GM18511 (cell line): ENCODE data around the gene MAN1A1.
"Not testable (repeated sequence)": the region's sequence is repeated elsewhere in the genome, so short reads cannot be mapped to it uniquely, and the experiment has no call there.

Experiments
- ATAC-seq: cut with Tn5 transposase; IDR thresholded peaks from one replicate; pipeline ENCODE4 v1.9.1; 2021; ENCODE audit warnings: mild to moderate bottlenecking, moderate library complexity; ENCODE audit not compliant: unreplicated experiment

MAN1A1 gene

GRCh38 chr6:119308048-119308570 lies 41.5 kb downstream of the MAN1A1 start:
- ATAC-seq: no peak

- no peak for ATAC-seq
Observed at GRCh38 chr6:119307056-119307455, 42.5 kb downstream of the MAN1A1 start.

- no peak for ATAC-seq
Observed at GRCh38 chr6:119306396-119306968, 43.1 kb downstream of the MAN1A1 start.

GRCh38 chr6:119303164-119303887 lies 46.2 kb downstream of the MAN1A1 start:
- ATAC-seq: no peak

GRCh38 chr6:119301429-119301828 lies 48.1 kb downstream of the MAN1A1 start:
- no peak for ATAC-seq

- ATAC-seq: no peak
Observed at GRCh38 chr6:119299694-119300093, 49.9 kb downstream of the MAN1A1 start.

GRCh38 chr6:119297049-119297448 lies 52.5 kb downstream of the MAN1A1 start:
- ATAC-seq: no peak

GRCh38 chr6:119296036-119297035 lies 53.2 kb downstream of the MAN1A1 start:
- ATAC-seq: no peak

- peak; percentile 82 for ATAC-seq
Observed at GRCh38 chr6:119294984-119295383, 54.6 kb downstream of the MAN1A1 start.

GRCh38 chr6:119291060-119291459 lies 58.5 kb downstream of the MAN1A1 start:
- ATAC-seq: not testable (repeated sequence)

GRCh38 chr6:119290306-119290705 lies 59.3 kb downstream of the MAN1A1 start:
- no peak for ATAC-seq

GRCh38 chr6:119289651-119290050 lies 59.9 kb downstream of the MAN1A1 start:
- ATAC-seq: no peak

- no peak for ATAC-seq
Observed at GRCh38 chr6:119285908-119286625, 63.5 kb downstream of the MAN1A1 start.

GRCh38 chr6:119284861-119285521 lies 64.6 kb downstream of the MAN1A1 start:
- ATAC-seq: no peak

- ATAC-seq: no peak
Observed at GRCh38 chr6:119283979-119284545, 65.5 kb downstream of the MAN1A1 start.

GRCh38 chr6:119283214-119283613 lies 66.3 kb downstream of the MAN1A1 start:
- no peak for ATAC-seq

- no peak for ATAC-seq
Observed at GRCh38 chr6:119280668-119281067, 68.9 kb downstream of the MAN1A1 start.

GRCh38 chr6:119280080-119280479 lies 69.5 kb downstream of the MAN1A1 start:
- no peak for ATAC-seq

GRCh38 chr6:119278625-119279024 lies 70.9 kb downstream of the MAN1A1 start:
- no peak for ATAC-seq

GRCh38 chr6:119277052-119277451 lies 72.5 kb downstream of the MAN1A1 start:
- ATAC-seq: no peak
